ENCODE results near the gene FBXO28. TPM values are rescaled to one million over a fixed set of nuclear protein-coding genes. Genes with fewer than 3 reads are reported as not detected.

FBXO28 gene
- total and polyA plus RNA-seq, 2 experiments from 2014 or later = 14.9 to 31.8 TPM

DNA sequence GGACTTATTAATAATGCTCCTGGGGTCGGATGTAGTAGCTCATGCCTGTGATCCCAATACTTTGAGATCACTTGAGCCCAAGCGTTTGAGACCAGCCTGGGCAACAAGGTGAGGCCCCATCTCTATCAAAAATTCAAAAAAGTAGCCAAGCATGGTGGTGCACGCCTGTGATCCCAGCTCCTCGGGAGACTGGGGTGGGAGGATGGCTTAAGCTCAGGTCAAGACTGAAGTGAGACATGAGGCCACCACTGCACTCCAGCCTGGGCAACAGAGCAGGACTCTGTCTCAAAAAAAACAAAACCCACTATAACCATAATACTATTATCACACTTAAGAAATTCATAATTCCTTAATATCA, 67.5 kb downstream of the FBXO28 start:
- H3K27ac ChIP-seq = no peak overlapping the region
- H3K4me3 ChIP-seq = no peak overlapping the region
- H4K20me1 ChIP-seq (ENCODE audit: insufficient read depth) = no peaks in the 10 kb centered on the region
- H3F3A ChIP-seq (ENCODE audit: insufficient read depth) = peaks cover 8% of the 10 kb centered on the region; the same call in 1 of the 2 replicates
- peaks cover 29% of the 10 kb centered on the region for H3K79me2 ChIP-seq (ENCODE audit: insufficient read depth)
- TF ChIP-seq EZH2phosphoT487 (IDR thresholded peaks at IDR 0.05; ENCODE audit: insufficient read depth, low read depth) = no peak
- TF ChIP-seq EZH2 (IDR thresholded peaks at IDR 0.05; ENCODE audit: insufficient read depth, poor library complexity, severe bottlenecking) = no peak
- no peak overlapping the region for H3K9ac ChIP-seq
- H3K9me3 ChIP-seq (ENCODE audit: low read depth) = no peaks in the 10 kb centered on the region
- H3K4me2 ChIP-seq (ENCODE audit: unreplicated experiment) = no peak overlapping the region
- no peaks in the 10 kb centered on the region for H3K27me3 ChIP-seq (replicated peaks; ENCODE audit: insufficient read depth)
- H3K9me2 ChIP-seq (ENCODE audit: insufficient read depth) = no peaks in the 10 kb centered on the region
- no peak for DNase-seq
- H3K36me3 ChIP-seq (ENCODE audit: low read depth) = no peaks in the 10 kb centered on the region
- in situ Hi-C loops (cut with MboI) = no loop called here
- peaks cover 14% of the 10 kb centered on the region for H3K4me1 ChIP-seq (ENCODE audit: insufficient read depth)
- no peak overlapping the region for H2AFZ ChIP-seq
- WGBS, 2 experiments (ENCODE audit: low coverage in 1 of 2, low lambda C conversion rate in 2 of 2, missing lambda C conversion rate in 2 of 2) = 94 to 95% methylated on average over 4 of the region's 4 CpGs

DNA sequence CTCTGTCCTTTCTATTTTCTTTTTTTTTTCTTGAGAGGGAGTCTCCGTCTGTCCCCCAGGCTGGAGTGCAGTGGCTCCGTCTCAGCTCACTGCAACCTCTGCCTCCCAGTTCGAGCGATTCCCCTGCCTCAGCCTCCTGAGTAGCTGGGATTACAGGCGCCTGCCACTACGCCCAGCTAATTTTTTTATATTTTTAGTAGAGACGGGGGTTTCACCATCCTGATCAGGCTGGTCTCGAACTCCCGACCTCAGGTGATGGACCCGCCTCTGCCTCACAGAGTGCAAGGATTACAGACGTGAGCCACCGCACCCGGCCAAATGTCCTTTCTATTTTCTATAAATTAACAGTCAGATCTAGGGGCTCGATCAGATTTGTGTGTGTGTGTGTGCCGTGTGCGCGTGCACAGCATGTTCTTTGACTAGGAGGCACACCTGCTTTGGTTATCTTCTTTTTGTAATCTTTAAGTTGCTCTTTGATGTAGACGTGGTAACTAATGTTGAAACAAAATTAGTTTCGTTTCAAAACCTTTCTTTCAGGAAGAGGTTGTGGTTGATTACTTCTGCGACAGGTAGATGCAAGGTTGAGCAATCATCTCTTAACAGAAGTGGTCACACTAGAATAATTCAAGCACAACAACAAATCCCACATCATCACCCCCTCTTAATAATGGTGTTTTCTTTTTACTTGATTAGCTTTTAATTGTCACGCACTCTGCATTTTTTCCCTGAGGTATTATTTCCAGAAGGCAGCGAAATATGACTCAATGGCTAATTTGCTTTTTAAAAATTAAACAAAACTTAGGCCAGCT, 68.3 kb downstream of the FBXO28 start:
- peak overlapping the region; percentile 92 for H3K9ac ChIP-seq
- in situ Hi-C loops (cut with MboI) = no loop called here
- no peaks in the 10 kb centered on the region for H3K27me3 ChIP-seq (replicated peaks; ENCODE audit: insufficient read depth)
- H3K4me3 ChIP-seq = peak overlapping the region; percentile 84
- H3K27ac ChIP-seq = peak overlapping the region; percentile 86
- peak overlapping the region; percentile 94 for H2AFZ ChIP-seq
- H3K4me2 ChIP-seq (ENCODE audit: unreplicated experiment) = peak overlapping the region; percentile 82
- TF ChIP-seq EZH2 (IDR thresholded peaks at IDR 0.05; ENCODE audit: insufficient read depth, poor library complexity, severe bottlenecking) (no peak), EZH2phosphoT487 (IDR thresholded peaks at IDR 0.05; ENCODE audit: insufficient read depth, low read depth) (no peak)
- H3K79me2 ChIP-seq (ENCODE audit: insufficient read depth) = peaks cover 37% of the 10 kb centered on the region
- no peaks in the 10 kb centered on the region for H3K9me2 ChIP-seq (ENCODE audit: insufficient read depth)
- H3K36me3 ChIP-seq (ENCODE audit: low read depth) = no peaks in the 10 kb centered on the region
- H4K20me1 ChIP-seq (ENCODE audit: insufficient read depth) = no peaks in the 10 kb centered on the region
- peaks cover 8% of the 10 kb centered on the region; the same call in 1 of the 2 replicates for H3F3A ChIP-seq (ENCODE audit: insufficient read depth)
- no peak for DNase-seq
- H3K9me3 ChIP-seq (ENCODE audit: low read depth) = no peaks in the 10 kb centered on the region
- WGBS, 2 experiments (ENCODE audit: low coverage in 1 of 2, low lambda C conversion rate in 2 of 2, missing lambda C conversion rate in 2 of 2) = 76 to 80% methylated on average over 19 to 22 of the region's 22 CpGs
- peaks cover 14% of the 10 kb centered on the region for H3K4me1 ChIP-seq (ENCODE audit: insufficient read depth)

DNA sequence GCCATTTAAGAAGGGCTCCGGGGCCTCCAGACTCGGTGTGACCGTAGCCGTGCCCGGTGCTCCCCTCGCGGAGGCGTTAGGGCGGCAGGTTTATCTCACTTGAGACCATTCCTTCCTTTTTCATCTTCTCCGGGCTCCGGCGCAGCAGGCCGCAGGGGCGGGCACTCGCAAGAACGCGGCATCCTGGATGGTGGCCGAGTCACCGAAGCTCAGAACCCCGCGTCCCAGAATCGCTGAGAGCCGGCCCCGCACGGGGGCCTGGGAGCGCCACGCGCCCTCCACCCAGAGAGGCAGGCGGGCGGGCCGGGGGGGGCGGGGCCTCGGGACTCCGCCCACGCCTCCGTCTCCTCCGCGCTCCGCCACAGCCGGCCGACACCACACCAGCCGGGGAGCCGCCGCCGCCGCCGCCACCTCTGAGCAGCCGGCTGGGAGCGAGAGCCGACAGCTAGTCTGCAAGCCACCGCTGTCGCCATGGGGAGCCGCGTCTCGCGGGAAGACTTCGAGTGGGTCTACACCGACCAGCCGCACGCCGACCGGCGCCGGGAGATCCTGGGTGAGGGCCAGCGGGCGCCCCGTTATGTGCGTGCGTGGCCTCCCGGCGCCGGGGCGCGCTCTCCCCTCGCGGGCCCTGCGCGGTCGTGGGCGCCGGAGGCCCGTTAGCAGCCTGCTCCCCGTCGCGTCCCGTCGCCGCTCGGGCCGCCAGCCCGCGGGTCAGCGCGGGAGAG, 69.1 kb downstream of the FBXO28 start, which contains the start of gene DEGS1:
Gene DEGS1 (plus strand): TSS at position 375 of the 725 bp plus-strand sequence. CDS start 97 bp downstream, at position 472.
- Histone ChIP-seq H3K79me2 (ENCODE audit: insufficient read depth) (peaks cover 45% of the 10 kb centered on the region), H3K4me3 (peak within 1 kb of the TSS; percentile 84), H3K4me1 (ENCODE audit: insufficient read depth) (peaks cover 14% of the 10 kb centered on the region), H3K36me3 (ENCODE audit: low read depth) (no peaks in the 10 kb centered on the region), H3K27ac (peak within 1 kb of the TSS; percentile 86), H3F3A (ENCODE audit: insufficient read depth) (peaks cover 8% of the 10 kb centered on the region; the same call in 1 of the 2 replicates), H3K27me3 (replicated peaks; ENCODE audit: insufficient read depth) (no peaks in the 10 kb centered on the region), H3K9ac (peak within 1 kb of the TSS; percentile 92), H2AFZ (peak within 1 kb of the TSS; percentile 94), H4K20me1 (ENCODE audit: insufficient read depth) (no peaks in the 10 kb centered on the region), H3K9me3 (ENCODE audit: low read depth) (no peaks in the 10 kb centered on the region), H3K9me2 (ENCODE audit: insufficient read depth) (no peaks in the 10 kb centered on the region), H3K4me2 (ENCODE audit: unreplicated experiment) (peak within 1 kb of the TSS; percentile 82)
- 1% methylated on average over 69 to 72 of the region's 94 CpGs for WGBS, 2 experiments (ENCODE audit: low coverage in 1 of 2, low lambda C conversion rate in 2 of 2, missing lambda C conversion rate in 2 of 2)
- DNase-seq = peak; percentile 91
- TF ChIP-seq EZH2phosphoT487 (IDR thresholded peaks at IDR 0.05; ENCODE audit: insufficient read depth, low read depth) = no peak
- no peak for TF ChIP-seq EZH2 (IDR thresholded peaks at IDR 0.05; ENCODE audit: insufficient read depth, poor library complexity, severe bottlenecking)
- in situ Hi-C loops (cut with MboI) = no loop called here

DNA sequence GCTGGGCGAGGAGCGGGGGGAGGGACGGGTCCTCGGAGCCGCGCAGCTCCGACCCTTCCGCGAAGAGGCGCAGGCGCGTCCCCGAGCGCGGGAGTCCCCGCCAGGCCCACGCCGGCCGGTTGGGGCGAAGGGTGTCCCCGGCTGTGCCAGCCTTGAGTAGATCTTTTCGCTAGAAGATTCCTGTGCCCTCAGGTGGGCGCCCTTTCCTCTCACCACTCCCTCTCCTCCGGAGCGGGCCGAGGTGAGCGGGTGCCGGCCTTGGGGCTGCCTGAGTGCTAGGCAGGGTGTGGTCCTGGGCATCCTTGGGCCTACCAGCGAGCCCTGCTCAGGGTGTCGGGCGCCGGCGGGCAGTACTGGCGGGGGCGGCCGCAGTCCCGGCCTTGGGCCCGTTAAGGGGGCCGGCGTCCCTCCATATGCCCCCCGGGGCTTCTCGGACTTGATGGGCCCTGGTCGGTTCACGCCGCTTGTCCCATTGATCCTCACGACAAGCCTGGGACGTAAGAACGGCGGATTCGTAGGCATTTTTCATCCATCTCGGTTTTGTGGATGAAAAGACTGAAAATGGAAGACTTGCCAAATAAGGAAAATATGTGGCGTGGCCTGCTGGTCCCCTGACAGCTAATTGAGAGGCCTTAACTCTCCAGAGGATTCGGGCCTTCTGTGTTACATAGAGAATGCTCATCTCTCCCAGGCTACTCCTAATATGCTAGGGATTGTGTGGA, 69.8 kb downstream of the FBXO28 start:
- H3K4me1 ChIP-seq (ENCODE audit: insufficient read depth) = peaks cover 14% of the 10 kb centered on the region
- H3K4me2 ChIP-seq (ENCODE audit: unreplicated experiment) = peak overlapping the region; percentile 82
- peak; percentile 82 for DNase-seq
- H3K9ac ChIP-seq = peak overlapping the region; percentile 92
- no peaks in the 10 kb centered on the region for H3K9me2 ChIP-seq (ENCODE audit: insufficient read depth)
- peak overlapping the region; percentile 86 for H3K27ac ChIP-seq
- H3K79me2 ChIP-seq (ENCODE audit: insufficient read depth) = peaks cover 52% of the 10 kb centered on the region
- TF ChIP-seq EZH2phosphoT487 (IDR thresholded peaks at IDR 0.05; ENCODE audit: insufficient read depth, low read depth) = no peak
- TF ChIP-seq EZH2 (IDR thresholded peaks at IDR 0.05; ENCODE audit: insufficient read depth, poor library complexity, severe bottlenecking) = no peak
- H3K36me3 ChIP-seq (ENCODE audit: low read depth) = no peaks in the 10 kb centered on the region
- H3K9me3 ChIP-seq (ENCODE audit: low read depth) = no peaks in the 10 kb centered on the region
- peaks cover 9% of the 10 kb centered on the region; the same call in 1 of the 2 replicates for H3F3A ChIP-seq (ENCODE audit: insufficient read depth)
- WGBS, 2 experiments (ENCODE audit: low coverage in 1 of 2, low lambda C conversion rate in 2 of 2, missing lambda C conversion rate in 2 of 2) = 1 to 2% methylated on average over 44 to 47 of the region's 53 CpGs
- H3K27me3 ChIP-seq (replicated peaks; ENCODE audit: insufficient read depth) = no peaks in the 10 kb centered on the region
- H3K4me3 ChIP-seq = peak overlapping the region; percentile 84
- peak overlapping the region; percentile 94 for H2AFZ ChIP-seq
- no peaks in the 10 kb centered on the region for H4K20me1 ChIP-seq (ENCODE audit: insufficient read depth)
- in situ Hi-C loops (cut with MboI) = no loop called here
